Nephron (organoid): ENCODE results near the gene PROX1.

Source experiments
- H3K27ac Mint-ChIP-seq, 3 experiments: 2 replicates each; pipeline ENCODE4 v1.8.0; 2020; ENCODE audit warnings: mixed read lengths in 3 of 3, mild to moderate bottlenecking in 2 of 3, moderate library complexity in 1 of 3
- H3K27me3 Mint-ChIP-seq: 2 replicates; pipeline ENCODE4 v1.8.0; 2021; ENCODE audit warnings: low read depth, mild to moderate bottlenecking, moderate library complexity, mixed read lengths
- H3K36me3 Mint-ChIP-seq: 2 replicates; pipeline ENCODE4 v1.8.0; 2020; ENCODE audit warnings: low read depth, mixed read lengths
- H3K4me1 Mint-ChIP-seq: 2 replicates; pipeline ENCODE4 v1.8.0; 2020; ENCODE audit warnings: mixed read lengths
- H3K4me3 Mint-ChIP-seq, 3 experiments: 2 replicates each; pipeline ENCODE4 v1.8.0; 2020; ENCODE audit warnings: mild to moderate bottlenecking in 3 of 3, mixed read lengths in 3 of 3, moderate library complexity in 2 of 3
- H3K9me3 Mint-ChIP-seq: 2 replicates; pipeline ENCODE4 v1.8.0; 2020; ENCODE audit warnings: mixed read lengths
- CTCF ChIP-seq, 3 experiments: fragments of 200-600 bp; sonication (generic); IDR thresholded peaks; one replicate each; pipeline ENCODE4 v1.5.0; 2021; ENCODE audit warnings: antibody characterized with exemption in 3 of 3; ENCODE audit not compliant: unreplicated experiment in 3 of 3

PROX1 gene

GRCh38 chr1:213962508-213962907, 25.3 kb upstream of the PROX1 start:
- TF ChIP-seq CTCF (IDR thresholded peaks at IDR 0.05; ENCODE audit: unreplicated experiment in 3 of 3) = no peak
- Mint-ChIP-seq H3K27ac (no peak overlapping the region), H3K36me3 (no peaks in the 10 kb centered on the region), H3K9me3 (no peaks in the 10 kb centered on the region), H3K27me3 (peaks cover 5% of the 10 kb centered on the region), H3K4me1 (no peaks in the 10 kb centered on the region), H3K4me3 (no peak overlapping the region)

- Mint-ChIP-seq H3K36me3 (no peaks in the 10 kb centered on the region), H3K4me1 (peaks cover 13% of the 10 kb centered on the region), H3K4me3 (no peak overlapping the region), H3K9me3 (no peaks in the 10 kb centered on the region), H3K27me3 (peaks cover 10% of the 10 kb centered on the region), H3K27ac (no peak overlapping the region)
- no peak for TF ChIP-seq CTCF (IDR thresholded peaks at IDR 0.05; ENCODE audit: unreplicated experiment in 3 of 3)
Measured at GRCh38 chr1:213966122-213966521, 21.7 kb upstream of the PROX1 start.

GRCh38 chr1:213968146-213968825, 19.5 kb upstream of the PROX1 start:
- no peak overlapping the region for H3K27ac Mint-ChIP-seq
- no peak for TF ChIP-seq CTCF (IDR thresholded peaks at IDR 0.05; ENCODE audit: unreplicated experiment in 3 of 3)
- H3K27me3 Mint-ChIP-seq = peaks cover 10% of the 10 kb centered on the region
- no peaks in the 10 kb centered on the region for H3K9me3 Mint-ChIP-seq
- no peak overlapping the region for H3K4me3 Mint-ChIP-seq
- no peaks in the 10 kb centered on the region for H3K36me3 Mint-ChIP-seq
- peaks cover 13% of the 10 kb centered on the region for H3K4me1 Mint-ChIP-seq

- peaks cover 10% of the 10 kb centered on the region for H3K27me3 Mint-ChIP-seq
- H3K9me3 Mint-ChIP-seq = no peaks in the 10 kb centered on the region
- no peak for TF ChIP-seq CTCF (IDR thresholded peaks at IDR 0.05; ENCODE audit: unreplicated experiment in 3 of 3)
- H3K4me1 Mint-ChIP-seq = peaks cover 13% of the 10 kb centered on the region
- no peaks in the 10 kb centered on the region for H3K36me3 Mint-ChIP-seq
- no peak overlapping the region for H3K4me3 Mint-ChIP-seq
- no peak overlapping the region for H3K27ac Mint-ChIP-seq
Measured at GRCh38 chr1:213969958-213970555, 17.7 kb upstream of the PROX1 start.

- no peak for TF ChIP-seq CTCF (IDR thresholded peaks at IDR 0.05; ENCODE audit: unreplicated experiment in 3 of 3)
- Mint-ChIP-seq H3K4me3 (no peak overlapping the region), H3K27me3 (peaks cover 12% of the 10 kb centered on the region), H3K36me3 (no peaks in the 10 kb centered on the region), H3K27ac (no peak overlapping the region), H3K9me3 (no peaks in the 10 kb centered on the region), H3K4me1 (peaks cover 17% of the 10 kb centered on the region)
Measured at GRCh38 chr1:213972141-213972540, 15.6 kb upstream of the PROX1 start.

GRCh38 chr1:213973129-213973528, 14.6 kb upstream of the PROX1 start:
- no peaks in the 10 kb centered on the region for H3K36me3 Mint-ChIP-seq
- peaks cover 22% of the 10 kb centered on the region for H3K27me3 Mint-ChIP-seq
- peaks cover 22% of the 10 kb centered on the region for H3K4me1 Mint-ChIP-seq
- no peak overlapping the region for H3K27ac Mint-ChIP-seq
- H3K9me3 Mint-ChIP-seq = no peaks in the 10 kb centered on the region
- no peak for TF ChIP-seq CTCF (IDR thresholded peaks at IDR 0.05; ENCODE audit: unreplicated experiment in 3 of 3)
- H3K4me3 Mint-ChIP-seq = no peak overlapping the region
